Middle frontal gyrus (tissue), 1 donor: Measurements from ENCODE around the gene LGR4.
"Not testable (repeated sequence)": the region's sequence is repeated elsewhere in the genome, so short reads cannot be mapped to it uniquely, and the experiment has no call there.

ENCODE experiments used
- DNase-seq: peaks from one replicate; pipeline ENCODE4 v3.0.0-alpha.2; 2015; ENCODE audit warnings: low spot score; ENCODE audit errors: extremely low spot score

The LGR4 gene

GRCh38 chr11:27352781-27353180, 119.8 kb downstream of the LGR4 start:
- DNase-seq = no peak

DNA sequence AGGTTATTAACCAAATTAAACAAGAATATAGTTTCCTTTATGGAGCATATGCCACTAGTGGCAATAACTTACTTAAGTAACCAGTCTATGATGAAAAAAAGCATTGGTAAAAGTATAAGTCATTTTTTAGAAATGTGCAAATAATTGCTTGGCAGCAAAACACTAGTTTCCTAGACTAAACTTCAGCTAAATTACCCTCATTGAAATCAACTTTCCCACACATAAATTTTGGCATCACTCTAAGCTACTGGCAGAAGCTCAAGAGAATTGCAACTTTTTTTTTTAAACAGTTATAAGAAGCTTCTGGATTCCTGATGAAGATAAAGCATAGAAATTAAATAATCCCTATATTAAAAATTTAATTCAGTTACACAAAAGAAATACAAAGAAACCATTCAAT, 122.1 kb downstream of the LGR4 start:
- DNase-seq = no peak

DNA sequence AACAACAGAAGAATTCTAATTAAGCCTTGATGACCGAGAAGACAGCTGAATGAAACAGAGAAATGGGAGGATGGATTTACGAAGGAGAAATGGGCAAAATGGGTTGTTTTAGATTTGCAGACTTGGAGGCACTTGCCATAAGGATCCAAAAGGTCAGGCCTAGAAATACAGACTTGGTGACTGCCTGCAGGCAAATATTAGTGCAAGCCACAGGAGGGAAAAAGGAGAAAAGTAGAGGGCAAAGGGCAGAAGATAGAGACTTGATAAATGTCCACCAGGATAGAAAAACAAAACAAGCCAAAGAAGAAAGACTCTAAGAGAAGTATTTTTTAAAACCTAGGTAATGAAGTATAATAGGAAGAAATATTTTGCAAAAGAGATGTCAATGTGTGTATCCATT, 122.7 kb downstream of the LGR4 start:
- no peak for DNase-seq

DNA sequence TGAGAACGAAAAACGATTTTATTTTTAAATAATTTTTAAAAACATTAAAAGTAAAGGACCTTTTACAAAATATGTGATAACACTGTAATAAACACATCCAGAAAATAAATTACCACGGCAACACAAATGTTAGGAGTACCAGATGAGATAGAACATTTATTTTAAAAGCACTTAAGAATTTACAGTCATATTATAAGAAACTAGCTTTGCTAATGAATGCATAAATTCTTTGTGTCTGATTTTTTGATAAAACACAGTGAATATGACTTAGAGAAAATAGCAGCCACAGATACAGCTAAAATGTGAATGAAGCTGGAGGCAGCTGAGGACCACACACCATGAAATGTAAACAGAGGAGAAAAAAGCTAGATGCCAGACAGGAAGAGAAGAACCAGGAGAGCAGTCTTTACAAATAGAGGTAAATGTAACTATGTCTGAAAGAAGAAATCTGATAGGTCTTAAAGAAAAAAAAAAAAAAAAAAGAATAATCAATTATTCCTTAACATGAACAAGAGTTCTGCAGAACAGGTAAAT, 124.2 kb downstream of the LGR4 start:
- DNase-seq = no peak

- no peak for DNase-seq
Measured at GRCh38 chr11:27347359-27348339, 124.9 kb downstream of the LGR4 start.

DNA sequence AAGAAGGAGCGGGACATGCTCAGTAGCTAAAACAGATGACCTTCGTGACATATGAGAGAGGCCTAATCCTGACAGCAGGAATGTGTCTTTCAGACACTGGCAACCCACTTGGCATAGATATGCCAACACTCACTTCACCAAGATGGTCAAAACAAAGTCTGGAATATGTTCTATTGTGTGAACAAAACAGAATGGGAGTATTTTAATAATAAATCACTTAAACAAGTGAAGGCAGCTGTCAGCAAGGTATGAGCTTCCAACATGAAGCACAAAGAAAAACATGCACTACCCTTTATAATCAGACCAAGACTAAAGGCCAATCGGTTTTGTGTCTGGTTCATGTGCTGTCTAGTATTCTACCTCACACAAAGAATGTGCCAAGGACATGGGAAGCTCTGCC, 132.6 kb downstream of the LGR4 start:
- no peak for DNase-seq

DNA sequence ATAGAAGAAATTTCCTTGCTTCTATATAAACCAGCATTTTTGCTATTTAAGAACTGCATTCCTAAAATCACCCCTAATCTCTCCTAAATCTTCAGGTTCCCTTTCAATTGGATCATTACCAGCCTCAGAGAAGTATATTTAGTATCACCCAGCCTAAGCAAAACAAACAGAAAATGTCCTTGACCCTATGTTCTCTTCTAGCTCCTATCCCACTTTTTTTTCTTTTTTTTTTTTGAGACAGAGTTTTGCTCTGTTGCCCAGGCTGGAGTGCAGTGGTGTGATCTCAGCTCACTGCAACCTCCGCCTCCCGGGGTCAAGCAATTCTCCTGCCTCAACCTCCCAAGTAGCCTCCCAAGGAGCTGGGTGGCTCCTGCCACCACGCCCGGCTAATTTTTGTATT, 137.8 kb downstream of the LGR4 start:
- DNase-seq = not testable (repeated sequence)

GRCh38 chr11:27331981-27332380, 140.6 kb downstream of the LGR4 start:
- DNase-seq = no peak

DNA sequence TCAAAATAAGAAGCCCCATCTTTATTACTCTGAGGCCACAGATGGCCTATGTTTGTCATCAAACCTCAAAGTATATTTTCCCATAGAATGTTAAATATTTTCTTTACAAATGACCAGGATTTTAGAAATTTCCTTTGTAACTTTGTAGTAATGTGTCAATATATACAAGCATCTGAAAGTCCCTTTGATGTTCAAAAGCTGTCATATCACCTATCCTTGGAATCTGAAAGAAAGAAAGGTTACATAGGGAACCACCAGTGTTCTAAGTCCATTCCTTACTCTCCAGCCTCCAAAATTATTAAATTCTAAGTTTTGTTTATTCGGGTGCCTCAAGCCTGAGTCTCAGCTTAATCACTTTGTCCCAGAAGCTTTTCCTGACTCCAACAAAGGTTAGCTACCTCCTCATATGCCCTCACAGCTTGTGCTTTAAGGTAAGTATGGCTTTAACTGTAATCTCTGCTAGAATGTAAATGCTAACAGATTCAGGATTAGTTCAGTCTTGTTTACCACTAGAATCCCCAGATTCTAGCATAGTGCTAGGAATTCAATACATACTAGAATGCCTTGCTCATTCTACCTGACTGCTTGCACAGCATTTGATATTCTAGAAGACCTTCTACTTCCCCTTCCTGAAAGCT, 141.8 kb downstream of the LGR4 start:
- no peak for DNase-seq

- DNase-seq = no peak
Measured at GRCh38 chr11:27329867-27330632, 142.5 kb downstream of the LGR4 start.

- DNase-seq = no peak
Measured at GRCh38 chr11:27328614-27329013, 144.0 kb downstream of the LGR4 start.

GRCh38 chr11:27327064-27327463, 145.5 kb downstream of the LGR4 start:
- DNase-seq = not testable (repeated sequence)

- not testable (repeated sequence) for DNase-seq
Measured at GRCh38 chr11:27322196-27322595, 150.4 kb downstream of the LGR4 start.

DNA sequence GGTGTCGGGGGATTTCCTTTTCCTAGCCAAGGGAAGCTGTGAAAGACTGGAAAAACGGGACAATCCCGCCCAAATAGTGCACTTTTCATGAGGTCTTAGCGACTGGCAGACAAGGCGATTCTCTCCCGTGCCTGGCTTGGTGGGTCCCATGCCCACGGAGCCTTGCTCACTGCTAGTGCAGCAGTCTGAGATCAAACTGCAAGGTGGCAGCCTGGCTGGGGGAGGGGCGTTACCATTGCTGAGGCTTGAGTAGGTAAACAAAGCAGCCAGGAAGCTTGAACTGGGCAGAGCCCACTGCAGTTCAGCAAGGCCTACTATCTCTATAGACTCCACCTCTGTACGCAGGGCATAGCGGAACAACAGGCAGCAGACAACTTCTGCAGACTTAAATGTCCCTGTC, 151.2 kb downstream of the LGR4 start:
- not testable (repeated sequence) for DNase-seq

- DNase-seq = no peak
Measured at GRCh38 chr11:27319072-27319471, 153.5 kb downstream of the LGR4 start.

GRCh38 chr11:27317751-27318150, 154.8 kb downstream of the LGR4 start:
- no peak for DNase-seq
